G401.6 (cell line): ENCODE measurements around the gene SGCA.

ENCODE experiments used
- FAIRE-seq: peaks from 2 replicates; lab custom pipeline; 2012; peaks lifted over from hg19 to GRCh38; lab: Jason Lieb, UNC

SGCA gene

GRCh38 chr17:50182783-50183420, 17.1 kb downstream of the SGCA start:
- FAIRE-seq = no peak

GRCh38 chr17:50183421-50183994, 17.7 kb downstream of the SGCA start:
- FAIRE-seq = no peak

GRCh38 chr17:50184064-50184463, 18.3 kb downstream of the SGCA start:
- FAIRE-seq = no peak

GRCh38 chr17:50184611-50185398, 19.0 kb downstream of the SGCA start:
- FAIRE-seq = no peak

GRCh38 chr17:50185631-50186471, 20.0 kb downstream of the SGCA start:
- FAIRE-seq = no peak

GRCh38 chr17:50186661-50187393, 21.0 kb downstream of the SGCA start:
- FAIRE-seq = no peak

- FAIRE-seq = no peak
These were observed 21.6 kb downstream of the SGCA start for GRCh38 chr17:50187394-50187725.

- FAIRE-seq = no peak
These were observed 22.1 kb downstream of the SGCA start for GRCh38 chr17:50187751-50188530.

GRCh38 chr17:50188531-50188920, 22.7 kb downstream of the SGCA start:
- FAIRE-seq = no peak

GRCh38 chr17:50188921-50189549, 23.2 kb downstream of the SGCA start:
- no peak for FAIRE-seq

GRCh38 chr17:50189550-50190292, 23.9 kb downstream of the SGCA start:
- no peak for FAIRE-seq

- FAIRE-seq = no peak
These were observed 24.4 kb downstream of the SGCA start for GRCh38 chr17:50190293-50190602.

GRCh38 chr17:50190603-50191358, 25.0 kb downstream of the SGCA start:
- no peak for FAIRE-seq

- FAIRE-seq = no peak
These were observed 25.7 kb downstream of the SGCA start for GRCh38 chr17:50191359-50192143.

GRCh38 chr17:50192144-50192617, 26.4 kb downstream of the SGCA start:
- FAIRE-seq = no peak

- no peak for FAIRE-seq
These were observed 26.9 kb downstream of the SGCA start for GRCh38 chr17:50192618-50193291.

GRCh38 chr17:50194140-50194933, 28.5 kb downstream of the SGCA start:
- FAIRE-seq = no peak
